ENCODE measurements around the gene LCORL. TPM values are rescaled to one million over a fixed set of nuclear protein-coding genes. Genes with fewer than 3 reads are reported as not detected.

The LCORL gene
- total and polyA plus RNA-seq, 9 of the 15 experiments (the other 6 are each of a cell fraction or from before 2014, with no cell fraction given): 3.1 to 24.5 (median 11.1) TPM

DNA sequence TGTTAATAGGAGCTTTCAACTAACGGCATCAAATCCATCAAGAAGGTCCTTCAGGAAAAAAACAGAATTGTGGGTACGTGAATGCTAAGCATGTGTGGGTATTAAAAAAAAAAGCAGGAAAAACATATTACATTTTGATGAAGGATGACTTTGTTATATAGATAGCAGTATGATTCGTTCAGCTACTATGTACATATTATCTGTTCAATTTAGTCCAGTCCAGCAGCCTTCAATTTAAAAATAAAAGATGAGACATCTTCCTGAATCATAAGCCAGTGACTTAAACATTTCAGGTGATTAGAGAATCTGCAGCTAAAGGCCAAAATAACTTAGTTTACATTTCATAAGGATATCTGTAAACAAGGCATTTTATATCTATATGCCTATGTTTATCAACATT is 63.4 kb downstream of the LCORL start (continued):
- TF ChIP-seq, protein P1, sequence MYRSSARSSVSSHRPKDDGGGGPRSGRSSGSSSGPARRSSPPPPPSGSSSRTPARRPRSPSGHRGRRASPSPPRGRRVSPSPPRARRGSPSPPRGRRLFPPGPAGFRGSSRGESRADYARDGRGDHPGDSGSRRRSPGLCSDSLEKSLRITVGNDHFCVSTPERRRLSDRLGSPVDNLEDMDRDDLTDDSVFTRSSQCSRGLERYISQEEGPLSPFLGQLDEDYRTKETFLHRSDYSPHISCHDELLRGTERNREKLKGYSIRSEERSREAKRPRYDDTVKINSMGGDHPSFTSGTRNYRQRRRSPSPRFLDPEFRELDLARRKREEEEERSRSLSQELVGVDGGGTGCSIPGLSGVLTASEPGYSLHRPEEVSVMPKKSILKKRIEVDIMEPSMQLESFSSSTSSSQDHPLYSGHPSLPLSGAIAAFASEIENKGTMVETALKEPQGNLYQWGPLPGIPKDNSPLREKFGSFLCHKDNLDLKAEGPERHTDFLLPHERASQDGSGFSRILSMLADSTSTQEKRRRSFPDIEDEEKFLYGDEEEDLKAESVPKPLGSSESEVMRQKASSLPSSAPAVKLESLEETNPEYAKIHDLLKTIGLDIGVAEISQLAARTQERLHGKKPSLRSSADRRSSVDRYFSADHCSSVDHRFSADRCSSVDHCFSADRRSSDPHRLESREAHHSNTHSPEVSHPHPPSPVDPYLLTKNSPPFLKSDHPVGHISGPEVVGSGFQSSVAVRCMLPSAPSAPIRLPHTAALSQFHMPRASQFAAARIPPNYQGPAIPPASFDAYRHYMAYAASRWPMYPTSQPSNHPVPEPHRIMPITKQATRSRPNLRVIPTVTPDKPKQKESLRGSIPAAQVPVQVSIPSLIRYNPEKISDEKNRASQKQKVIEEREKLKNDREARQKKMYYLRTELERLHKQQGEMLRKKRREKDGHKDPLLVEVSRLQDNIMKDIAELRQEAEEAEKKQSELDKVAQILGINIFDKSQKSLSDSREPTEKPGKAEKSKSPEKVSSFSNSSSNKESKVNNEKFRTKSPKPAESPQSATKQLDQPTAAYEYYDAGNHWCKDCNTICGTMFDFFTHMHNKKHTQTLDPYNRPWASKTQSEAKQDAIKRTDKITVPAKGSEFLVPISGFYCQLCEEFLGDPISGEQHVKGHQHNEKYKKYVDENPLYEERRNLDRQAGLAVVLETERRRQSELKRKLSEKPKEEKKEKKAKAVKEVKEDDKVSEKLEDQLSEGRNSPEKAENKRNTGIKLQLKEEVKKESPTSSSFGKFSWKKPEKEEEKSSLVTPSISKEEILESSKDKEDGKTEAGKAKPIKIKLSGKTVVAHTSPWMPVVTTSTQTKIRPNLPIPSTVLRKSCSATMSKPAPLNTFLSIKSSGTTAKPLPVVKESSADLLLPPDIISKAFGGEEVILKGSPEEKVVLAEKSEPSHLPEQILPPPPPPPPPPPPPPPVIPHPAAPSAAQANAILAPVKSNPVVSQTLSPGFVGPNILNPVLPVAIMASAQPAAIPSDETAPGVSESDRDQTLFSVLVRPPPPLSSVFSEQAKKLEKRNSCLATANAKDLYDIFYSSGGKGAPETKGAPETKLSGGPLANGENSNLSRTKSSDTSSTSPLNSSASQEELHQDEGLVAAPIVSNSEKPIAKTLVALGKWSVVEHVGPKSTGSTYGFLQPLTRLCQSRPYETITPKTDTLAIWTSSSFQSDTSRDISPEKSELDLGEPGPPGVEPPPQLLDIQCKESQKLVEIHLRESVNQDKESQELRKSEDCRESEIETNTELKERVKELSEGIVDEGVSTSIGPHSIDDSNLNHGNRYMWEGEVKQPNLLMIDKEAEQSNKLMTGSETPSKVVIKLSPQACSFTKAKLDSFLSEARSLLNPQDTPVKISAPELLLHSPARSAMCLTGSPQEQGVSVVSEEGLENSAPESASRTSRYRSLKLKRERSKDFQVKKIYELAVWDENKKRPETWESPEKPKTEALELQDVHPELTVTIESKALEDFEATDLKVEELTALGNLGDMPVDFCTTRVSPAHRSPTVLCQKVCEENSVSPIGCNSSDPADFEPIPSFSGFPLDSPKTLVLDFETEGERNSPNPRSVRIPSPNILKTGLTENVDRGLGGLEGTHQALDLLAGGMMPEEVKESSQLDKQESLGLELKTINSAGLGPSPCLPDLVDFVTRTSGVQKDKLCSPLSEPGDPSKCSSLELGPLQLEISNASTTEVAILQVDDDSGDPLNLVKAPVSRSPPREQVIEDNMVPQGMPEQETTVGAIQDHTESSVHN (IDR thresholded peaks at IDR 0.05; ENCODE audit: borderline replicate concordance in 1 of 2, low read depth in 1 of 2): no peak
- TF ChIP-seq TRIM28 (IDR thresholded peaks at IDR 0.05): no peak
- TF ChIP-seq ZNF324 (CRISPR knock-in tag; IDR thresholded peaks at IDR 0.05): no peak
- TF ChIP-seq ZNF175 (CRISPR knock-in tag; IDR thresholded peaks at IDR 0.05; ENCODE audit: low read depth): no peak
- no peak for TF ChIP-seq ILF3 (IDR thresholded peaks at IDR 0.05; ENCODE audit: borderline replicate concordance)

Measured in K562 (cell line).